Epithelial cell of prostate (primary cell): ENCODE measurements around the gene MAPK12.
"Not testable (repeated sequence)": the region's sequence is repeated elsewhere in the genome, so short reads cannot be mapped to it uniquely, and the experiment has no call there.

Source experiments
- DNase-seq: peaks from one replicate; pipeline ENCODE4 v3.0.0-alpha.2; 2011; ENCODE audit warnings: low read depth, low spot score
- H3K27ac ChIP-seq: fragments of 450-650 bp; 2 replicates; pipeline ENCODE4 v1.5.1; 2017; ENCODE audit warnings: mild to moderate bottlenecking

MAPK12 gene

GRCh38 chr22:50283821-50284220 is 22.3 kb upstream of the MAPK12 start:
- no peak overlapping the region for H3K27ac ChIP-seq
- DNase-seq = no peak

GRCh38 chr22:50282361-50283155 is 21.1 kb upstream of the MAPK12 start:
- peak; percentile 85 for DNase-seq
- peak overlapping the region; percentile 75 for H3K27ac ChIP-seq

DNA sequence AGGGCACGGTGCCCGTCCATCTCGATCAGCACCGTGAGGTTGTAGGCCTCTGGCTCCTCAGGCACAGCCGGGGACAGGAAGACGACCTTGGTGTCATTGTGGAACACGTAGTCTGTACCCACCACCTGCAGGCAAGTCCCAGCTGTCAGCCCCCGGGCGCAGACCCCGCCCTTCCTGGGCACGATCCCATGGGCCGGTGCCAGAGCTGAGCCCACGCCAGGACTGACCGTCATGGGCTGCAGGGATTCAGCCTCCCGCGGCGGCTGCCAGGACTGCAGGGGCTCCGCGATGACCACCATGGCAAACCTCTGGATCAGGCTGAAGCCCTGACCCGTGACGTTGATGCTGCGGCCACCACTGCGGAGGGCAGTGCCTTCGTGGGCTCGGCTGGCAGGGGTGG is 20.5 kb upstream of the MAPK12 start:
- H3K27ac ChIP-seq = peak overlapping the region; percentile 75
- no peak for DNase-seq

GRCh38 chr22:50281384-50281760 is 19.9 kb upstream of the MAPK12 start:
- no peak for DNase-seq
- H3K27ac ChIP-seq = peak overlapping the region; percentile 75

DNA sequence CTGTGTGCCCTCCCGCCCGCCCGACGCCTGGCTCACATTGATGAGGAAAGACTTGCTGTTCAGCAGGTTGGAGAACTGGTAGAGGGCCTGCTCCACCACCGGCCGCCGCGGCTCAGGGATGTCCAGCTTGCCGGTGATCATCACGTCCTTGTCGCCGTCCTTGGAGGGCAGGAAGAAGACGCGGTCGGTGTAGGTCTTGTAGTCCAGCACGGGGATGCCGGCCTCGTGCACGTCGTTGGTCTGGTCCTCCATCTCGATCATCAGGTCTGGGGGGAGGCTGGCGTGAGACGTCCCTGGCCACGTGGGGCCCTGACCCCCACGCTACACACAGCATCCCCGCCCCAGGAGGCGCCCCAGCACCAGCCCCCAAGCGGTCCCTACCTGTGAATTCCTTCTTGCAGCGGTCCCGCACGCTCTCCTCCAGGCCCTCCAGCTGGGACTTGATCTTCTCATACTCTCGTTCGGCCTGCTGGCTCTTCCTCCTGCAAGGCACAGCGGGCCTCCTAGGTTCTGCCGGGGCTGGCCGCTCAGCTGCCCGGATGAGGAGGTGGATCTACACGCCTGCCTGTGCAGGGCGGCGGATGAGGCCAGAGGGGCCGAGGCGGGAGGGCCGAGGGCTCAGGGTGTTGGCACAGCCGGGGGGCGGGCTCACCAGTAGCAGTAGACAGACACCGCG is 19.4 kb upstream of the MAPK12 start:
- no peak for DNase-seq

DNA sequence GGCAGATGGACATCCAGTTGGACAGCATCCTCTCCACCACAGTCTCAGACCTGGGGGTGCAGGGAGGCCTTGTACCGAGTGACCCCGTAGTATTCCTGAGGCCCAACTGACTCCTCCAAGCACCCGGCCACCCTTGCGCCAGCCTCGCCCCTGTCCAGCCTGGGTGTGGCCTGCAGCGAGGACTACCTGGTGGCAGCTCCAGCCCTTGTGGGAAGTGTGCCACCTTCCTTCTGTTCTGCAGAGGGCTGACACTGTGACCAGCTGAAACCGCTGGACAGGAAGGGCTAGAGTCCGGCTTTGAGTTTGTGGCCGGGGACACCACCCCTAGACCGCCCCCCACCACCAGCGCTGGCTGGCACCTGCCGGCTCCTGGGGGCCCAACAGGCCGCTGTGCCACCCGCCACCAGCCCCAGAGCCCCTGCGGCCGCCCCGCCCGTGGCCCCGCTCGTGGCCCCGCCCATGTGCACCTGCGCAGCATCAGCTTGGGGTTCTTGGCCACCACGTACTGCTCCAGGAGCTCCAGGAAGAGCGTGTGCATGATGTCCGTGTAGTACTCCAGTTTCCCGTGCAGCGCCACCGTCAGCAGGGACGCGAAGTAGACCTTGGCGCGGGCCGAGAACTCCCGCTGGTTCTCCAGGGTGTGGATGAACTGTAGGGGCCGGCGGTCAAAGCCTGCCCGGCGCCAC is 18.7 kb upstream of the MAPK12 start:
- no peak overlapping the region for H3K27ac ChIP-seq
- DNase-seq = no peak

More for the DNA sequence above, 19.4 kb upstream of the MAPK12 start:
- no peak overlapping the region for H3K27ac ChIP-seq

- DNase-seq = no peak
- no peak overlapping the region for H3K27ac ChIP-seq
Measured at GRCh38 chr22:50278956-50279619, 17.6 kb upstream of the MAPK12 start.

DNA sequence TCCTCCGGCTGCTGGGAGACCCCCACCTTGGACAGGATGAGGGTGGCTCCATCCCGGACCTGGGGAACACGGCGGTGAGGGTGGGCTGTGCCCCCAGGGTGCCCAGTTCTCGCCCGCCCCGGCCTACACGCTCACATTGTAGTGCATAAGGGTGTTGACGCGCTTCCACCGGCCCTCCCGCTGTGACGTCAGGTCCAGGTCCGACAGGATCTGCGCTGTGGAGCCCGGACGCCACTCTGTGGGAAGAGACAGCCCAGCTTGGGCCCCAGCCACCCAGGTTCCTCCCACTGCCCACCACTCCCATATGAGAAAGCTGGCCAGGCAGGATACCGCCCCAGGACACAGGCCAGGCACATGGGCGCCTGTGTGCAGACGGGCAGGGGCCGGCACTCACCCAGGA is 17.0 kb upstream of the MAPK12 start:
- H3K27ac ChIP-seq = no peak overlapping the region
- DNase-seq = no peak

DNA sequence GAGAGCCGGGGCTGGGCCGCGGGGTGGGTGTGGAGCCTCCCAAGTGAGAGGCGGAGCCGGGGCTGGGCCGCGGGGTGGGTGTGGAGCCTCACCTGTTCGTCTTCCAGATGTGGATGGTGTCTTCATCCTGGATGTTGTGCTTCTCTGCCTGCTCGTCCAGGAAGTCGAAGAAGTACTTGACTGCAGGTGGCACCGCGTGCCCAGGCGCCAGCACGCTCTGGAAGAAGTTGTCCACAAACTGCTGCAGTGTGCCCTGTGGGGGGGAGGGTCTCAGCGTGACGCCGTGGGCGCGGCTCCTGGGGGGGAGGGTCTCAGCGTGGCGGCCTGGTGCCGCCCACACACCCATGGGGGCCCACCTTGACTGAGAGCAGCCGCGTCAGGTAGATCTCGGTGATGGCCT is 16.3 kb upstream of the MAPK12 start:
- H3K27ac ChIP-seq = no peak overlapping the region
- no peak for DNase-seq

DNA sequence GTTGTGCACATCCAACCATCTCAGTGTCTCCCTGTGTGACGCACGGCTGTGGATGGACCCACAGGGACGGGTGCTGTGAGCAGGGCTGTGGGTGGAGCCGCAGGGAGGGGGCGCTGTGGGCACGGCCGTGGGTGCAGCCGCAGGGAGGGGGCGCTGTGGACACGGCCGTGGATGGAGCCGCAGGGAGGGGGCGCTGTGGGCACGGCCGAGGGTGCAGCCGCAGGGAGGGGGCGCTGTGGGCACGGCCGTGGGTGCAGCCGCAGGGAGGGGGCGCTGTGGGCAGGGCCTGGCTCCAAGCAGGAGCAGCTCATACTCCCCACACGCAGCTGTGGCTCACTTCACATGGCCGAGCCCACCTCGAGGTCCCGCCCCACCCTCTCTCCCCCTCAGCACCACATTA is 14.7 kb upstream of the MAPK12 start:
- DNase-seq = no peak

DNA sequence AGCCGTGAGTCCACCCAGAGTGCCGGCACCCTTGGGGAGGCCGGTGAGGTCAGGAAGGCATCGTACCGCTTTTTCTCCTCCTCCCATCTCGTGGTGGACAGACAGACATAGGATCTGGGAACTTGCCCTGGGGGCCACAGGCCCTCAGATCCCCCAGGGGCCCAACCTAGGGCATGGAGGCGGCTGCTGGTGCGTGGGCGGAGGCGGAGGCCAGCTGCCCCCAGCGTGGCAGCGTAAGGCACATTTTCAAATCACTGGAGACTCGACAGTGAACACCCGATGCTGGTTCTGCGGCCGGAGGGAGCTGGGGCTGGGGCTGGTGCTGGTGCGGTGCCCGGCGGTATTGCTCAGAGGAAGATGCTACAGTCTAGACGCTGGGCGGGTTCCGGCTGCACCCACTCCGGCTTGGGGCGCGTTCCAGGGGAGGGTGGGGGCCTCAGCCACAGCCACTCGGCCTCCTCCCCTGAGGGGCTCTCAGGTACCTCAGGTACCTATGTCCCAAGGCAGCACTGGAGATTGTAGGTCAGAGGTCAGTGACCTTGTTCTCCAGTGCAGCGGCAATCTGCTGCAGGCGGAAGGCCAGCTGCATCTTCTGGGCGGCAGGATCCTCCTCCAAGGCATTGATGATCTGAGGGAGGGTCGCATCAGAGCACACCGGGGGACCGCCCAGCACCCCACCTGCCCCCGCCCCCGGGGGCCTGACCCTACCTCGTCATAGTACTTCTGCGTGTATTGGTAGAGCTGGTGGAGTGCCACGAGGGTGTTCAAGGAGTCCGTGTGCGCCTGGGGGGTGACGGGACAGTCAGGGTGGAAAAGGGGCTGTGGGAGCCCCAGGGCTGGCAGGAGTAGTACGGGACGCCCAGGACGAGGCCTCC is 13.9 kb upstream of the MAPK12 start:
- DNase-seq = no peak
- no peak overlapping the region for H3K27ac ChIP-seq

More for the DNA sequence above, 14.7 kb upstream of the MAPK12 start:
- no peak overlapping the region for H3K27ac ChIP-seq

DNA sequence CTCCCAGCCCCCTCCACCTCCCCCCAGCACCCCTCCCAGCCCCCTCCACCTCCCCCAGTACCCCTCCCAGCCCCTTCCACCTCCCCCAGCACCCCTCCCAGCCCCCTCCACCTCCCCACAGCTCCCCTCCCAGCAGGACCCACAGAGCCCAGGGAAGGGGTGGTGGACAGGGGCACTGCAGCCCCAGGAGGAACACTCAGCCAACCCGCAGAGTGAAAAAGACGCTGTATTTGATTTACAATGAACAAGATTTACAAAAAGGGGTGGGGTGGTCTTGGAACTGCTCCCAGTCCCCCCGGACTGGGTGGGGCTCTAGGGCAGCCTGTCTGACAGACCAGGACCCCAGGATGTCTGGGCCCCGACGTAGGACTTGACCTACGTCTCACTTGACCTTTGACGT is 13.3 kb upstream of the MAPK12 start:
- DNase-seq = no peak
- H3K27ac ChIP-seq = no peak overlapping the region

DNA sequence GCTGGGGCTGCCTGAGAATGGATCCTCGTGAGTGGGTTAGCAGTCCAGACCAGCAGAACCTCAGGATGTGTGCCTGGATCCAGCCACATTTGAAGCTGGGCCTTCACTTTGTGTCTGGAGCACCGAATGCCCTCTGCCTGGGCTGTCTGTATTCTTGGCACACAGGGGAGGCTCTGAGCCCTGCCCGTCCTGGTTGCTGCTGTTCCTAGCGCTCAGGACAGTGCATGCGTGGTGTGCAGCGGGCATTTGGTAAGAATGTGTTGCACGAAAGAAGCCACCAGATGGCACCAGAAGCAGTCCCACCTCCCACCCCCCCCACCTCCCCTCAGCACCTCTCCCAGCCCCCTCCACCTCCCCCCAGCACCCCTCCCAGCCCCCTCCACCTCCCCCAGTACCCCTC is 12.8 kb upstream of the MAPK12 start:
- no peak for DNase-seq

GRCh38 chr22:50273781-50274180 is 12.3 kb upstream of the MAPK12 start:
- not testable (repeated sequence) for DNase-seq, H3K27ac ChIP-seq

More for the DNA sequence above, 12.8 kb upstream of the MAPK12 start:
- H3K27ac ChIP-seq = no peak overlapping the region

- DNase-seq, H3K27ac ChIP-seq: not testable (repeated sequence)
Measured at GRCh38 chr22:50273352-50273751, 11.9 kb upstream of the MAPK12 start.

- no peak overlapping the region for H3K27ac ChIP-seq
Measured at GRCh38 chr22:50272044-50272802, 10.7 kb upstream of the MAPK12 start.

GRCh38 chr22:50271519-50271970 is 10.1 kb upstream of the MAPK12 start:
- DNase-seq = no peak
- H3K27ac ChIP-seq = no peak overlapping the region

More at GRCh38 chr22:50272044-50272802, 10.7 kb upstream of the MAPK12 start:
- DNase-seq = no peak

GRCh38 chr22:50270666-50271394 is 9.3 kb upstream of the MAPK12 start:
- no peak for DNase-seq

More at GRCh38 chr22:50270666-50271394, 9.3 kb upstream of the MAPK12 start:
- H3K27ac ChIP-seq = no peak overlapping the region
